GM12878 (cell line): ENCODE results near the gene TMTC1.

Source experiments
- ATF7 ChIP-seq: fragments of 450-650 bp; IDR thresholded peaks from 2 replicates; pipeline ENCODE4 v1.6.1; 2016; ENCODE audit warnings: low read depth, mild to moderate bottlenecking
- CREB1 ChIP-seq: IDR thresholded peaks from 2 replicates; pipeline ENCODE4 v1.6.1; 2012; ENCODE audit warnings: low read depth, mild to moderate bottlenecking, inconsistent platforms
- KAT2A ChIP-seq: conservative IDR thresholded peaks from 2 replicates; pipeline ENCODE4 v1.6.1; 2011; ENCODE audit warnings: low read depth, low read length; ENCODE audit not compliant: control insufficient read depth
- POLR2AphosphoS5 ChIP-seq: IDR thresholded peaks from 2 replicates; pipeline ENCODE4 v1.6.1; 2011; ENCODE audit warnings: mild to moderate bottlenecking, low read length, inconsistent platforms
- TF ChIP-seq, protein P1 (sequence below), 3 experiments: IDR thresholded peaks in 2 of 3; conservative IDR thresholded peaks in 1 of 3; 2 replicates each; pipeline ENCODE4 v1.5.1; 2011; ENCODE audit warnings: low read depth in 3 of 3, low read length in 3 of 3, mild to moderate bottlenecking in 3 of 3, control low read depth in 2 of 3, moderate library complexity in 2 of 3, inconsistent platforms in 1 of 3, mixed read lengths in 1 of 3; ENCODE audit not compliant: control insufficient read depth in 2 of 3, insufficient read depth in 1 of 3; ENCODE audit errors: extremely low read depth in 1 of 3

DNA sequence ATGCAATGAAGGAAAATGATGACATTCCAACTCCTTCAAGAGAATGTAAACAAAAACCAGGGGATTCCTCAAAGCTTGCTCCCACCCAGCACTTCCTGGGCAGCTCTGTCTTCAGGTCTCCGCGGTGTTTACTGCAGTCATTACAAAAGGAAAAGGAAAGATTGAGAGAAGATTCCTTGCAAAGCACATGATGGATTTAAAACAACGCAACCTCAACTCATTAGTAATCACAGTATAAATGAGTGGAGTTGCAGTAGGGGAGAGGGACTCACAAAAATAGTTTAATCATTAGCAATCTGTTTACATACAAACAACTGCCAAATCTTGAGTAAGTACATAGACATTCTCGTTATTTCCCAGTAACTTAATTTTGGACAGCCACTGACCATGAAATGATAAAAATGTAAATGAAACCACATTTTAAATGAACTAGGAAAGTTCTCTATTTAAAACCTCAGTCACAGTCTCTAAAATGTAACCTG is 236.6 kb downstream of the TMTC1 start:
- TF ChIP-seq KAT2A (no peak), ATF7 (no peak), CREB1 (no peak), POLR2AphosphoS5 (no peak)
- TF ChIP-seq, protein P1, sequence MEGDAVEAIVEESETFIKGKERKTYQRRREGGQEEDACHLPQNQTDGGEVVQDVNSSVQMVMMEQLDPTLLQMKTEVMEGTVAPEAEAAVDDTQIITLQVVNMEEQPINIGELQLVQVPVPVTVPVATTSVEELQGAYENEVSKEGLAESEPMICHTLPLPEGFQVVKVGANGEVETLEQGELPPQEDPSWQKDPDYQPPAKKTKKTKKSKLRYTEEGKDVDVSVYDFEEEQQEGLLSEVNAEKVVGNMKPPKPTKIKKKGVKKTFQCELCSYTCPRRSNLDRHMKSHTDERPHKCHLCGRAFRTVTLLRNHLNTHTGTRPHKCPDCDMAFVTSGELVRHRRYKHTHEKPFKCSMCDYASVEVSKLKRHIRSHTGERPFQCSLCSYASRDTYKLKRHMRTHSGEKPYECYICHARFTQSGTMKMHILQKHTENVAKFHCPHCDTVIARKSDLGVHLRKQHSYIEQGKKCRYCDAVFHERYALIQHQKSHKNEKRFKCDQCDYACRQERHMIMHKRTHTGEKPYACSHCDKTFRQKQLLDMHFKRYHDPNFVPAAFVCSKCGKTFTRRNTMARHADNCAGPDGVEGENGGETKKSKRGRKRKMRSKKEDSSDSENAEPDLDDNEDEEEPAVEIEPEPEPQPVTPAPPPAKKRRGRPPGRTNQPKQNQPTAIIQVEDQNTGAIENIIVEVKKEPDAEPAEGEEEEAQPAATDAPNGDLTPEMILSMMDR (IDR thresholded peaks at IDR 0.05 in 2 of 3, conservative IDR thresholded peaks at IDR 0.05 in 1 of 3; ENCODE audit: control insufficient read depth in 2 of 3, extremely low read depth in 1 of 3, insufficient read depth in 1 of 3, low read depth in 3 of 3, low read length in 3 of 3), result no peak
